HG03439 (cell line): ENCODE data around the gene CPT1A.
A peak's percentile ranks its signal among the peaks of the same experiment; 100 is the strongest.

Source experiments
- ATAC-seq: cut with Tn5 transposase; IDR thresholded peaks from one replicate; pipeline ENCODE4 v1.9.1; 2021; ENCODE audit warnings: mild to moderate bottlenecking, moderate library complexity; ENCODE audit not compliant: unreplicated experiment

The CPT1A gene

DNA sequence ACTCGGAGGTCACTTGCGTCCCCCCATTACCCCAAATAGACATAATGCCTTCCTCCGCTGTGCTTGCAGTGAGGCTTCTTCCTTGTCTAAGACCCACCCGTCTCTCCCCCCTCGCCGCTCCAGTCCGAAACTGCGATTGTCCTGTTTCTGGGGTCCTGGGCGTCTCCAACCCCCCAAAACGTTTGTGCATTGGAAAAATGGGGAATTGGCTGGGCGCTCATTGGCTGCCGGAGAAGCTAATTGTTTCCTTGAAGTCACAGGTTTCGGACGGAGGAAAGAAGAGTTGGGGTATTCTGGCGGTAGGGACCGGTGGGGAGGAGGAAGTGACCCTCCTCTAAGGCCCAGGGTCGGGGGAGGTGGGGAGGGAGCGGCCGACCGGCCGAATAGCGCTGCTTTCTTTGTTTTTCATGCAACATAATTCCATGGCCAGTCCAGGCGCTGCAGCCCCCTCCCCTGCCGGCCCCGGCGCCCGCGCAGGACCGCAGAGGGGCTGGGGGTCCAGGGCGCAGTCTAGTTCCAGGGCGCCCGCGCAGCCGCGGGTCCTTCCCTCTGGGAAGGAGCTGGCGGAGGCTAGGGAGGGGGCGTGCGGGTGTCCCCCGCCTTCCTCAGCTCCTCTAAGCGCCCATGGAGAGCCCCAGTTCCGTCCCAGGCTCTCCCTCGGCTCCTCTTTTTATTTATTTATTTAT lies 12.7 kb upstream of the CPT1A start:
- no peak for ATAC-seq

DNA sequence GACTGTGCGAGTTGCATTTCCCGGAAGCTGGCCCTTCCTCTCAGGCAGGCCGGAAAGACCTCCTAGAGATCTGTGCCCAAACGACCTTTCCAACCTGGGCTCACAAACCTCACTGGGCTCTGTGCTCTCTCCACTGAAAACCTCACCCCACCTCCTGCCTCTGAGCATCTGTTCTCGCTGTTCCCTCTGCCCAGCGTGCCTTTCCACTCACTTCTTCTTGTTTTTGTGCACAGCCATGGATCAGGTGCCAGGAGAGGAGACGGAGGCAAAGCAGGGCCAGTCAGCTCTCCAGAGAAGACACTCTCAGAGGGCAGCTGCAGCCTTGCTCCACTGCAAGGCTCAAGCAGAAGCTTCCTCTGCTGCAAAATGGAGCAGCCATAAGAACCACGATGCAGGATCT lies 10.9 kb upstream of the CPT1A start:
- no peak for ATAC-seq

DNA sequence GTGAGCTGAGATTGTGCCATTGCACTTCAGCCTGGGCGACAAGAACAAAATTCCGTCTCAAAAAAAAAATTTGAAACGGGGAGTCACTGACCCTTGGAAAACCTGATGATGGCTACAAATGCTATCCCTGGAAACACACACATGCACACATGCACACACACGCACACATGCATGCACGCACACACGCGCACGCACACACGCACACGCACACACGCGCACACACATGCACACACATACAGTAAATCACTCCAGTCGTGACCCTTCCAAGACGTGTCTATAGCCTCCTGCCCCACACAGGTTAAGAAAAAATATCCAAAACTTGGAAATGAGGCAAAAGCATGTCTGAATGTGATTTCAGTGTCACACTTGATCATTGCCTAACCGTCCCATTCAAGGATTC lies 6.7 kb upstream of the CPT1A start:
- no peak for ATAC-seq

DNA sequence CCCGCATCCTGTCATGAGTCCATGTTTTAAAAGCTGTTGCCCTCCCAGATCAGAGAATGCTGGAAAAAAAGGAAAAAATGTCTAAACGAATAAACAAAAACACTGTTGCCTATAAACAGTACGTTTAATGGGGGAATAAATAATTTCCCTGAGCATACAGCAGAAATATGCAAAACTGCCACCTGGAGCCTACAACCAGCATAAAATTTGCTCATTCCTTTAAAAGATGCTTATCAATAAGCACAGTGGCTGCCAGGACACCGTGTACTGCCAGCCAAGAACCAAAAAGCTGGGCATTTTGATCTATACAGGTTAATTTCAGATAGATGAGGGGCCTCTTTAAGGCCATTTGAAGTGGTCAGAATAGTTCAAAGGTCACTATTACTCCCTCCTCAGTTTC lies 5.7 kb upstream of the CPT1A start:
- no peak for ATAC-seq

DNA sequence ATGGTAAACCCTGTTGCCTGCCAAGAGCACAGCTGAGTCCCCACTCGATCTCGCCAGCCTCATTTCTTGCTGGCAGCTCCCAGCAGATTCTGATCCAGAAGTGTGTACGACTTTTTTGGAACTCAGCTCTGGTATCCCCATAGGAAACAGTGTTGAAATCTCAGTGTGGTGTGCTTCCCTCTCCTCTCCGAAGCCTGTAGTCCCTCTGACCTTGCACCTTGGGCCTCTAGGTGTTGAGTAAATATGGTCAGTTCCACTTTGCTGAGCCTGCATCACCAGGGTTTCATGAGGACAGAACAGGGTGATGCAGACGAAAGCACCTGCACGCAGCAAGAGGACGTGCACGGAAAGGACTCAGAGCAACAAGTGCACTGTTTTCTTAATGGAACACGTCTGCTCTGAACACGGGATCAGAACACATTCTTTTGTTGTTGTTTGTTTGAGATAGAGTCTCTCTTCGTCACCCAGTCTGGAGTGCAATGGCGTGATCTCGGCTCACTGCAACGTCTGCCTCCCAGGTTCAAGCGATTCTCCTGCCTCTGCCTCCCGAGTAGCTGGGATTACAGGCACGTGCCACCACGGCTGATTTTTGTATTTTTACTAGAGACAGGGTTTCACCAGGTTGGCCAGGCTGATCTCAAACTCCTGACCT lies 3.8 kb upstream of the CPT1A start:
- no peak for ATAC-seq

DNA sequence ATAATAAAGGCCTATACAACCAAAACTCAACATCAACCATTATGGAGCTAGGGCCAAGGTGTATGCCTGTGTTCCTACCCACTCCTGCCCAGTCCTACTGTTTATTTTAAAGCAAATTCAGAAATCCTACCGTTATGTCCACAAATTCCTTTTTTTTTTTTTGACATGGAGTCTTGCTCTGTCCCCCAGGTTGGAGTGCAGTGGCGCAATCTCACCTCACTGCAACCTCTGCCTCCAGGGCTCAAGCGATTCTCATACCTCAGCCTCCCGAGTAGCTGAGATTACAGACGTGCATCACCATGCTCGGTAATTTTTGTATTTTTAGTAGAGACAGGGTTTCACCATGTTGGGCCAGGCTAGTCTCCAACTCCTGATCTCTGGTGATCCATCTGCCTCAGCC lies 3.1 kb upstream of the CPT1A start:
- ATAC-seq = no peak

DNA sequence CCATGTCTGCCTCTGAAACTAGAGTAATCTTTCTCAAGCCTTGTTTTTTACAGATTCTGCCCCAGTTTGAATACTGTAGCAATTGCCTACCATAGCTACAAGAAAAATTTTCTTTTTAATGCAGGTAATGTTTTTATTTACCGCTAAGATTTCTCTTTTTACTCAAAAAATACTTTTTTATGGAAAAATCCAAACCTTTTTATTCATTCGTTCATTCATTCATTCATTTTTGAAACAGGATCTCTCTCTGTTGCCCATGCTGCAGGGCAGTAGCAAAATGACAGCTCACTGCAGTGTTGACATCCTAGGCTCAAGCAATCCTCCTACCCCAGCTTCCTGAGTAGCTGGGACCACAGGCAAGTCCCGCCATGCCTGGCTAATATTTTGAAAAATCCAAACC lies 2.7 kb upstream of the CPT1A start:
- ATAC-seq = no peak

DNA sequence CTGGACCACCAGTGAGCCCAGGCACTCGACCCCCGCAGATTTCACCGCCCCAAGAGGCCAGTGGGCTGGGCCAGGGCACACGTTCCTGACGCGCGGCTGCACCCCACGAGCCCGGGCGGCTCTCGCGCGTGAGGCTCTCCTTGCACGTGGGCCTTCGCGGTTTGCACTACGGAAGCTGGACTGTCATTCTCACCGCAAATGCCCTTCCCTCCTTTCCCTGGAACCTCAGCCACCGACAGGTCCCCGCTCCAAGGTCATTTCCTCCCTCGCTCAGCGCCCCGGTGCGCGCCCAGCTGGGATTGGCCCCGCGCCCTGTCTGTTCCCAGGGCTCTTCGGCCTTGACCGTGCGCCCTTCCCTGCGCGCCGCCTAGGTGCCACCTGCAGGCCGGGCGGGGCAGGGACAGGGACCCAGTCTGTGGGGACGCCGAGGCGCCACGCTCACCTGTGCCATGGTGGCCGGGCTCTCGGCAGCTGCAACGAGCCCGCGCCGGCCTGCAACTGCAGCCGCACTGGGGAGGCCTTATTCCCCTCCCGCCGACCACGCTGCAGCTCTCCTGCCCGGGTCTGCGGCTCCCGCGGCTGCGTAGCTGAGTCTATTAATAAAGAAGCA lies 2.1 kb upstream of the CPT1A start:
- peak; percentile 25 for ATAC-seq

DNA sequence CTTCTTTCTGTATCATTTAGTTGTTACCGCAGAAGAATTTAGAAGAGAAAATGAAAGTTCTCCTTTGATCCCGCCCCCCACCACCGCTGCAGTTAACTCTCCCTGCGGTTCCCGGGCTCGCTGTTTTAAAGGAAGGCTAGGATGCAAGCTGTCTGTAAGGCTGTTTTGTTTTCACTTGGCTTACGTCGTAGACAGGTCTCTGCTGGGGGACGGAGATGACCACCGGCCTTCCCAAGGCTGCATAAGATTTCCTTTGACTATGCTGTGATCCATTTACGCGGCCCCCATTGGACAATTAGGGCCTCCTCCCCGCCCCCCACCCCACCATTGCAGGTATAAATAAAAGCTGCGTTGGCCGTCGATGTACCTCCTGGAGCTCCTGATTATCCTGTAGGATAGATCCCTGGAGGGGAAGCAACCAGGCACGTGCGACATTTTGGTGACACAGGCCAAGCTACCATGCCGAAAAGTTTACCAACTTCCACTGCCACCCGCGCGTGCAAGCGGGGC lies 1.4 kb upstream of the CPT1A start:
- no peak for ATAC-seq

DNA sequence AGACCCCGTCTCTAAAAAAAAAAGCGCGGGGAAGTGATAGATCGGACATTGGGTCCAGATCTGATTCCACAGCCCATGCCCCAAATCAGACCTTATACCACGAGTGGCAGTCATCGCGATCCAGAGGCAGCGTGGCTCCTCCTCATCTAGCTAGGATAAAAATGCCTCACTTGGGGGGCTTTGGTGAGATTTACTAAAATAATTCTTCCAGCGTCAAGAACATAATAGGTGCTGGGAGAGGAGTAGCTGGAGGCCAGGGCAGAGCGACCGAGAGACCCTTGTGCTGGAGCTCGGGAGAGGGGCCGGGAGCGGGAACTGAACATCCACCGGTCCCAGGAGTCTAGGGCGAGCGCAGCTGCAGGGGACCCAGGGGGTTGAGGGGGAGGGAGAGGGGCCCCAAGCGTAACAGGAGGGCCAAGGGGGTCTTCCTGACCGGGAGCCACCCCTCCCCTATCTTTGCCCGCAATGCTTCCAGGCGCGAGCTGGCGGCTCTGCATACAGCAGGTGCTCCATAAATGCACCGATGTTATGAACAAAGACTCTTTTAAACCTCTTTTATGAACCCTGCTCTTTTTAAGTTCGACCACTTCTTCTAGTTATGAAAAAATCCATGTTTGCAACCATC lies 823 bp upstream of the CPT1A start:
- ATAC-seq = no peak

DNA sequence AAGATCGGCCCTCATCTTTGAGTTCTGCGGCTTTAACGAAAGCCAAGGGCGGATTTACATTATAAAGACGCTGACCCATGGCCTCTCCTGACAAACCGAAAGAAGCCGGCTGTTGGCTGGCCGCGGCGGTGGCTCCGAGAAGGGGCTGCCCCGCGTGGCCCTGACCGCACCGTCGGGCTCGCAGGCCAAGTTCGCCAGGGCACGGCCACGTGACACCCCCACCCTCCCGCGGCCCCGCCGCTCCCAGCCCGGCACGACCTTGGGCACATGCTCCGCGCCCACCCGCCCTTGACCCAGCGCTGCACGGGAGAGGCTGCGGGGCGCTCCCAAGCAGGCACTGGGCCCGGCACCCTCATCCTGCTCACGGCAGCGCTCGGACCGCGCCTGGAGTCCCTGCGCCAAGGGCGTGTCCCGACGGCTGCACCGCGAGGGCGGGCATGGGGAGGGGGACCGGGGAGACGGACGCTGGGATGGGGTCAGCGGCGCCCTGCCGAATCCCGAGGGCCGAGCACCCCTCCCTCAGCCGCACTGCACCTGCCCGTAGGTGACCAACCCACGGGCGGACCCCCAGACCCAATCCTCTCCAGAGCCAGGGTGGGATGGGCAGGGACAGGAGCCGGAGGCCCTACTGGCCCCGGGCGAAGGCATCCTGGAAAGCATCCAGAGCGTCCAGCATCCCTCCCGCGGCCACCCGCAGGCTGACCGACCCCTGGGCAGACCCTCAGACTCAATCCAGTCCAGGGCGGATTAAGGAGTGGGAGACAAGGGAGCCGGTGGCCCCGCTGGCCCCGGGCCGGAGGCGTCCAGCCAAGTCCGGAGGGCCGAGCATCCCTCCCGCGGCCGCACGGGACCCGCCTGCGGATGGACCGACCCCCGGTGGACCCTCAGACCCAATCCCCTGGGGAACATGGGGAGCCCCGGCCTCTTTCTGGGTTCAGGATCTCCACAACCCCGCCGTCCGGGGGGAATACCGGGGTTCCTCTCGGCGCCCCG lies 759 bp downstream of the CPT1A start:
- ATAC-seq = no peak

DNA sequence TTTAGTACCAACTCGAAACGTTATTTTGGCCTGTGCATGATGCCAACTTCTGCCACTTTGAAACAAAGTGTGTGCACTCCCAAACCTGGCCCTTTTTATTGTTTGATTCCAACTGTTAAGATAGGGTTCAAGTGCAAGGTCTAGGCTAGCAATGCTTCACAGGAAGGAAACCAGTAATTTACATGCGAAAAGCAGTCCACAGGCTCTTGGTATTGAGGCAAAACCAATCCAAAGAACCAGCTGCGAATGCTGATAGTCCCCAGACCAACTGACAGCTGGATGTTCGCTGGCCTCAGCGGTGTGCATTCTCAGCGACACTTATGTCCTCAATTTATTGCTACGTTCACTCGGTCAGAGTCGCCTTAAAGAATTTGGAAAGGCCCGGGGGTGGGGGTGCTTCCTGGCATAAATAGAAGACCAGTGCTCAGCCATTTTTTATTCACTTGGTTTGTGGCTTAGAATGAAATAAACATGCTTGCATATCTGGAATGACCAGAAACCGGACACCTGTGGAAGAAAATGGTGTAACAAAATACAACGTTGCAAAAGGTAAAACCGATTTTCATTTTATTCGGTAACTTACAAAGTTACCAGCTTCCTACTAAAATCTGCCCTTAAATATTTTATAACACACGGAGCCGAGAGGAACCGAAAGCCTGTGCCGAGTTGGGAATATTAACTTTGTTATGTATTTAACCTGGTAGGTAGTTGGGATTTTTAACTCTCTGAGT lies 1.6 kb downstream of the CPT1A start:
- ATAC-seq = no peak

DNA sequence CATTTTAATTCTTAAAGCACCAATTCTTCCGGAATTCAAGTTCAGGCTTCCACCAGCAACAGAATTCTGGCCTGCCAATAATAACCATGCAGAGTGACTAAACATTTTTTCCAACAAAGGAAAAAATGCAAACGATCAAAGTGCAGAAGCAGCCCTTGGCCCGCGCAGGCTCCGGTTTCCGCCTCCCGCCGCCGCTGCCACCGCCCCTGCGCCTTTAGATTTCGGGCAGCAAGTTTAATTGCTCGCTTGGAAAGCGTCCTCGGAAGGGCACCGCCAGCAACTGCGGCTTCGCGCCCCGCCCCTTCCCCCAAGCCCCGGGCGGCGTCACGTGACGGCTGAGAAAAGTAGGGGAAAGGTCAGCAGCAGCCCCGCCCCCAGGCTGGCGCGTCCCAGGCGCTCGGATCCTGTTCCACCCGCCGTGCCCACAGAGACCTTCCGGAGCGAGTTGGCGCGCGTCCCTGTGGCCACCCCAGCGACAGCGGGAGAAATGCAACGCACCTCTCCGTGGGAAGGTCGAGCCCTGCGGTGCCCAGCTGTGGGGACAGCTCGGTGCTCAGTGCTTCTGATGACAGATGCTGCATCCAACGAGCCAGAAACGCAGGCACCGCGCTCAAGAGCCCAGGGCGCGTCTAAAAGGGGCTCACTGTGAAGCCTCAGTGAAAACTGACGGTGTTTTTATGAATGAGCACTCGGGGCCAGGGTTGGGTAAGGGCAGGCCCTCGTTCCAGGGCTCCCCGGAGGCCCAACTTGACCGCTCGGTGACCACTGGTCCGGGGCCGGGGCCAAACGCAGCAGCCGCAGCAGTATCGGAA lies 2.5 kb downstream of the CPT1A start:
- peak; percentile 47 for ATAC-seq

DNA sequence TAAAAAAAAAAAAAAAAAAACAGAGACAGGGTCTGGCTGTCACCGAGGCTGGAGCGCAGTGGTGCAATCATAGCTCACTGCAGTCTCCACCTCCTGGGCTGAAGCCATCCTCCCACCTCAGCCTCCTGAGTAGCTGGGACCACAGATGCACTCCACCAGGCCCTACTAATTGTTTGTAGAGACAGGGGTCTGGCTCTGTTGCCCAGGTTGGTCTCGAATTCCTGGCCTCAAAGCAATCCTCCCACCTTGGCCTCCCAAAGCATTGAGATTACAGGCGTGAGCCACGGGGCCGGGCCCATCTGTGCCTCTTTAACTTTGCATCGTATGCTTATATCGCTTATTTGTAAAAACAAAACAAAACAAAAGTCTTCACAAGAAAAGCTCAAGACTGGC lies 3.1 kb downstream of the CPT1A start:
- no peak for ATAC-seq

DNA sequence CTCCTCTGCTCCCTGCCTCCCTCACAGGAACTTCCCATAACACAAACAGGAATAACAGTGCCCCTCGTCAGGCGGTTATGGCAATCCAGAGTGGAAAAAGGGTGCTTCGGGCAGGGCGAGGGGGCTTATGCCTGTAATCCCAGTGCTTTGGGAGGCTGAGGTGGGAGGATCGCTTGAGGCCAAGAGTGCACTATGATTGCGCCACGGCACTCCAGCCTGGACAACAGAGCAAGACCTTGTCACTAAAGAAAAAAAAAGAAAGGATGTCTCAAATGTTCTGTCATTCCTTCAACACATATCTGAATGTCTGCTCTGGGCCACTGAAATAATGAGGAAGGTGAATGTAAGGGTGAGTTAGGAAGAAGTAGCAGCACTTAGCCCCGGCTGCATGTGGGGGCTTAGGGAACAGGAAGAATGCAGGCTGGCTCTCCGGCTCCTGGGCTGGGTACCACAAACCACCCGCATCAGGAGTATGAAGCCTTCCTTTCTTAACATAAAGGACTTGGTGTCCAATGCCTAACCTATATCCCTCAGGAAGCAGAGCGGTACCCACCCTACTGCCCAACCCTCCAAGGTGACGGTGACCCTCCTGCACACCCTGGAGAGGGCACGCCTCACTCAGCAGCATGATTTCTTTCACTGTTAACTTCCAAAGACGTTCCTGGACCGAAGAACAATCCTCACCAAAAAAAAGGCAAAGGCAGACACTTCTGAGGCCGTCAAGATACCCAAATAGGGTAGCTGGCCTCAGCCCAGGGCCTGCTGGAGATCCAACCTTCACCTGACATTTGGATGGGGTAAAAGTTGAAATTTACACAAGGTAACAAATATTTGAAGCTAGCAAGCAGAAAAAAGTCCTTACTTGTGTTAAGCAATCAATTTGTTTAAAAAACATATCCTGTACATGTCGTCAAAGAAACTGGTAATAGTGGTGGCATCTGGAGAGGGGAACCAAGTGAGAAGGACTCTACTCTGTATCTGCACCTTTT lies 3.8 kb downstream of the CPT1A start:
- no peak for ATAC-seq

DNA sequence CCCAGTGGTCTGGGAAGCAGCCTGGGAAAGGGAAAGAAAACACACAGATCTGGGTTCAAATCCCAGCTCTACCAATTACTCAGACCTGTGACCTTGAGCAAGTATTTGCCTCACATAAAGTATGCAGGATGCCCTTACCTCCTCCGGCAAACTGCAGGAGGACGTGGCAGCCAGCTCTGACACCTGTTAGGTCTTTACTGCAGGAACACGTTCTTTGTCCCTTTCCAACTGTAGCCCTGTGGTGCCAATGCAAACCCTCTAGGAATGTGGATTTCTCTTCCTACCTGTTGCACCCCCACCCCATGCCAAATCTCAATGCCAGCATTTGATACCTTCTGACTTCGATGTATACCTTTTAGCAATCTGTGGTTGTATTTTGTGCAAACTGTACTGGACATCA lies 6.0 kb downstream of the CPT1A start:
- no peak for ATAC-seq

DNA sequence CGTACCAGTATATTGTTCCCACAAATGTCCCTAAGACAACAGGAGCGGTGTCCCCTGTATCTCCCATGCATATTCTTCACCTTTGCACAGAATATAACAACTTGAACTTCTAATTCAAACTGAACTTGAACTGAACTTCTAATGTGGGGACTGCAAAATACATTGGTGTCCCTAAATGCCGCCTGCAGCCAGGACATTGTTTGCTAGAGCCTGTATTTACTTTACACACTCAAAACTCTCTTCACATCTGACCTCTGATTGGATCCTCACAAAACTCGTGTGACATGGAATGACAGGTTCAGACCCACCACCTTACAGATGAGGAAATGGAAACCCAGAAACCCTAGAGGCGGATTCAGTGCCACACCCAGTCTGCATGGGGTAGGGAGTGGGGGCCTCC lies 6.4 kb downstream of the CPT1A start:
- ATAC-seq = no peak
